Activated T-helper 1 cell treated with anti-CD3 and anti-CD28 coated beads, Interleukin-2, amount 50 U/mL, for 16 hours (primary cell): ENCODE results near the gene LRRC14B.
"Not testable (repeated sequence)": the region's sequence is repeated elsewhere in the genome, so short reads cannot be mapped to it uniquely, and the experiment has no call there.

Experiments used
- DNase-seq, 2 donors: peaks; one replicate each; pipeline ENCODE4 v3.0.0-alpha.2; 2020; ENCODE audit warnings: low read depth in 1 of 2, low spot score in 1 of 2

LRRC14B gene

DNA sequence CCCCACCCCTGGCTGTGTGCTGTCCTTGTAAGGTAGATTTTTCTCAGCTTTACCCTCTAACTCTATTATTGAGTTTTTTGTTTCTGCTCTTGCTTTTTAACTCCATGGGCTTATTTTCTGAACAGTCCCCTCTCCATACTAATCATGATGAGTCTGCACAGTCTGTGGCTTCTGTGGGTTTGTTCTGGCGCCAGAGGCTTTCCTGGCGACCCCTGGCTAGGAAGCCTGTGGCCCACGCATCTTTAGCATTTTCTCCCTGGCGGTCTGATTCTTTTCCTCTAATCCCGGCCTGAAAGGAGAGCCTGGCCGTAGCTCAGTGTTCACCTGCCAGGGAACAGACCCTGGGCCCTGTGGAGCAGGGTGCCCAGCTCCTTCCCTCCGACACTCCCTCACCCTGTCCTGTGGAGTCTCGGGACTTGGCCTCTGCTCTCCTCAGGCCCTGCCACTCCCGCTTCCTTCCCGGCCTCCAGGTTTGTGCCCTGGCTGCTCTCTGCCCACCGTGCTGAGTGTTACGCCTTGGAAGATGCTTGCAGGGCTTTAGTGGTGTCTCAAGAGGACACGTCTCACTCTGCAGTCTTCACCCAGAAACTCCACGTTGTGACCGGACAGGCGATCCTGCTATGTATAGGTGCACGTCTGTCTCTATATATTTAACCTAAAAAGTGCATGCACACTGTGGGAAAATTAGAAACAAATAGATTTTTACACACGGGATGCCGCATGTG is 31.7 kb upstream of the LRRC14B start:
- no peak for DNase-seq

DNA sequence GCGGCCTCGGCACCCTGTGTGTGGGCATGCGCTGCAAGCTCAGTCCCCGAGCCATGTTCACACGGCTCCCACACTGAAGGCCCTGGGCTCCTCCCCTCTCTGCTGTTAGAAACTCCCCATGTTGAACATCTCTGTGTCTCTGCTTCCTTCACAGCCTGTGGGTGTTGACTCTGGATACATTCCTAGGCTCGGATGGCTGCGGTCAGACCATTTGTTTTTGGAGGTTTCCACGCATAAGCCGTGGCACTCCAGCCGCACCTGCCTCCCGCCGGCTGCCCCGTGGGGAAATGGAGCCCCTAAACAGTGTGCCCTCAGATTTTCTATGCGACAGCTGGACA is 31.2 kb upstream of the LRRC14B start:
- no peak for DNase-seq

DNA sequence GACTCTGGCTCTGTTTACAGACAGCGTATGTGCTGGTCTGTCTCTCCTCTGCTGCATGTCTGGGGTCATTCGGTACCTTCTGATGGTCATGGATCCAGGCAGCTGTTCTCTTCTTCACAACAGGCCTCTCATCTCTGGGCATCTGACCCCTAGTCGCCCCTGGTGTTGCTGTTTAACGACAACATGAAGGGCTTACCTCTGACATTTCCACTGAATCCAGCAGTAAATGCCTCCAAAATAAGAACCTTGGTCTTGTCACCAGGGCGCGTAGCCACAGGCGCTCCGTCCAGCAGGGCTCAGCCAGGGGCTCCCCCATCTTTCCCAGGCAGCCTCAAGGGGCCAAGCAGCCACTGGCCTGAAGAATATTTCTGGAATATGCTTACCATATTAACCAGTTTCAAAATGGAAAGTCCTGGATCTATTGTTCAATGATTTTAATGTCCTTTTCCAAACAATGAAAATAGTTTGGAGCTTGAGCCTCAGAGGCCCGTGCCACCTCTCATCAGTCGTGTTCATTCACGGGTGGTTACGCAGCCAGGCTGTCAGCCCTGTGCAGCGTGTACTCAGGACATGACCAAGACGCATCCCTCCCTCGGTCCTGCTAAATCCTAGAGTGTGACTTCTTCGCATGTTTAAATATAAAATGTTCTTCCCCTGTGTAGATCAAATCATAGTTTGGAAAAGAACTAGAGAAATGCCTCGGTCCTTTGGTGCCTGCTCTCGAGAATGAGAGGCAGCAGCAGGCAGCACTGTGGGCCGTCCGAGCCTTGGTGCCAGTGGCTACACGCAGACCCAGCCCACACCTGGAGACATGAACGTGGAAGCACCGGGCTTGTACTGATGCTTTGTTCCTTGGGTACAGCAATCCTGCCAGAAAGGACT is 30.1 kb upstream of the LRRC14B start:
- DNase-seq = no peak

GRCh38 chr5:161803-162110 is 29.5 kb upstream of the LRRC14B start:
- DNase-seq = no peak

- no peak for DNase-seq
These were observed 29.1 kb upstream of the LRRC14B start for GRCh38 chr5:162190-162564.

DNA sequence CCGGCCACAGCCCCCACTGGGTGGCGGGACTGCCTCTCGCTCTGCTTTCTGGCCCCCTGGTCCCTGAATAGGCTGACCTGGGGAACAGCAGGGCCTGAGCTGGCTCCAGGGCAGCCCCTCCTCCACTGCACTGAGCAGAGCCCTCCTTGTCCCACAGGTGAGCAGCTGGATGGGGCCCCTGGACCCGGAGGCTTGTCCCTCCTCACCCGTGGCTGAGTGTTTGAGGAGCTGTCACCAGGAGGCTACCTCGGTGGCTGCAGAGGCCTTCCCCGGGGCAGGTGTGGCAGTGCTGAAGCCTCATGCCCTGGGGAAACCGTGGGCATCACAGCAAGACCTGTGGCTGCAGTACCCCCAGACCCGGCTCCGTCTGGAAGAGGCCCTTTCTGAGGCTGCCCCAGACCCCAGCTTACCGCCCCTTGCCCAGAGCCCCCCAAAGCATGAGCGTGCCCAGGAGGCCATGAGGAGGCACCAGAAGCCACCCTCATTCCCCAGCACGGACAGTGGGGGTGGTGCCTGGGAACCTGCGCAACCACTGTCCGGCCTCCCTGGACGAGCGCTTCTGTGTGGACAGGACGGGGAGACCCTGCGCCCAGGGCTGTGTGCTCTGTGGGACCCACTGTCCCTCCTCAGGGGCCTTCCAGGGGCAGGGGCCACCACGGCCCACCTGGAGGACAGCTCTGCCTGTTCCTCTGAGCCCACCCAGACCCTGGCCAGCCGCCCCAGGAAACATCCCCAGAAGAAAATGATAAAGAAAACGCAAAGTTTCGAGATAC is 28.5 kb upstream of the LRRC14B start:
- DNase-seq = no peak

GRCh38 chr5:163338-163620 is 28.0 kb upstream of the LRRC14B start:
- DNase-seq = no peak

DNA sequence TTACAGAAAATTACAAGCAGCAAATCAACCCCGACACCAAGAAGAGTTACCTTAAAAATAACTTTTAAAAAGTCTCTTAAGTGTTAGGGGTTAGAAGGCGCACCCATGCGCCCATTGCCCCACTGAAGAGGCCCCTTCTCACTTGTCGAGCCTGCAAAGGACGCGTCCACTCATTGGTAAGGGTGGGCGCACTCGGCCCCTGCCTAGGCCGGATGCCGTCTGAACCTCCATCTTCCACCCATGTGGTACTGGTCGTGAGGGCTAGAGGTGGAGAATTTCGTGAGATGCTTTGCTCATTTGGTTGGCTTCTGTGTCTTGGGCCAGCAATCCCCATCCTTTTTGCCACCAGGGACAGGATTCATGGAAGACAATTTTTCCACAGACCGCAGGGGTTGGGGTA is 27.5 kb upstream of the LRRC14B start:
- DNase-seq = no peak

- no peak for DNase-seq
These were observed 27.1 kb upstream of the LRRC14B start for GRCh38 chr5:164244-164643.

GRCh38 chr5:164783-165182 is 26.5 kb upstream of the LRRC14B start:
- not testable (repeated sequence) for DNase-seq

DNA sequence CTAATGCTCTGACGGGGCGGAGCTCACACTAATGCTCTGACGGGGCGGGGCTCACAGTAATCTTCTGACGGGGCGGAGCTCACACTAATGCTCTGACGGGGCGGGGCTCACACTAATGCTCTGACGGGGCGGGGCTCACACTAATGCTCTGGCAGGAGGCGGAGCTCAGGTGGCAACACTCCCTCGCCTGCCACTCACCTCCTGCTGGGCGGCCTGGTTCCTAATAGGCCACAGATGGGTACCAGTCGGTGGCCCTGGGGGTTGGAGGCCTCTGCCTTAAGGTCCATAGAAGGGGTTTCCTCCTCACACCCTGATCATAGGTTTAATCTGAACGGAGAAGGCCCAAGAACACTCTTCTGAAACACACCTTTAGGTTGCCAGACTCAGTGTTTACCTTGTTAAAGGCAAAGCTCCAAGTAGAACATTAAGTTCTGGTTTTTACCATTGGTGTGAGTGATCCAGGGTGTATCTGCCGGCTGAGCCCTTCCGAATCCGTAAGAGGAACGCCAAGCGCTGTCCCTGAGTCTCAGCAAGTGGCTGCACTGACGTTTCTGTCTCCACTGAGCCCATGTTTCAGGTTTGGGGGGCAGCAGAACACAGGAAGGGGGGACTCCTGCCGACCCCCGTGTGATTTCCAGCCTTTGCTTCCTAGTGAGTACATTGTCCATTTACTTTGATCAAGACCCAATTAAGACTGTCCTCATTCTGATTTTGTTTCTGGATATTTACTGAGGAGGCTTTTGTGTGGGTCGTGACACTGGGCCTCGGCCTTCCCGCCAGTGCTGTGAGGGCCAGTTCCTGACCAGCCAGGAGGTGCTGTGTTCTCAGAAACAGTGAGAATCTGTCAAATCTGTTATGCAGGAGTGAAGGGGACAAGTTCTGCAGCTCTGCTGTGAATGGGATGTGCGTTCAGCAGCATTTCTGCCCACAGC is 24.6 kb upstream of the LRRC14B start:
- no peak for DNase-seq

- no peak for DNase-seq
These were observed 23.8 kb upstream of the LRRC14B start for GRCh38 chr5:167511-167910.

DNA sequence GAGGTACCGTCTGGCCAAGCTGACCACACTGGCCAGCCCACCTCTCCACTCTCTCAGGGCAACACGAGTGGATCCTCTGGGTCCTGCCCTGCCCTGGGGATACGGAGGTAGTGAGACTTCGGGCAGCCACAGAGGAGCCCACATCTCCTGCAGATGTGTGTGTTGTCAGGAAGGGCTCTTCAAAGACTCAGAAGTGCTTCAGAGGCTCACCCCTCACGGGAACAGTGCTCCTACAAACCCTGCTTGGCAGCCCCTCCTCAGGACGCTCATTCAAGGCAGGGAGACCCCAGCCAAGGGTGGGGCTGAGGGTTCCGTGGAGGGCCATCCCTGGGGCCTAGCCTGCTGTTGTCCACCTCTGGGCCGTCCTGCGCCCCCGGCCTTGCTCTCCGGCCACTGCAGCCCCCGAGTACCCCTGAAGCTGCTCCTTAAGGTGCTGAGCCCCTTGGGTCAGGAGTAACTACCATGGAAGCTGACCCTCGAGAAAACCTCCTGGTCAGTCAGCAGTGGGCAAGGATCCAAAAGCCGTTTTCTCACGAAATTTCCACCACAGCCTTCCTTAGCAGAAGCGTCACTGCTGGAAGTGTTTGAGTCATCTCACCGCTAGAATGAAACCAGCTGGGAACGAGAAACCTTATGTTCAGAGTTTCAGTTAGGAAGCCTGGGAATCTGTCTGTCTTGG is 23.2 kb upstream of the LRRC14B start:
- no peak for DNase-seq

- no peak for DNase-seq
These were observed 22.1 kb upstream of the LRRC14B start for GRCh38 chr5:169071-169727.

DNA sequence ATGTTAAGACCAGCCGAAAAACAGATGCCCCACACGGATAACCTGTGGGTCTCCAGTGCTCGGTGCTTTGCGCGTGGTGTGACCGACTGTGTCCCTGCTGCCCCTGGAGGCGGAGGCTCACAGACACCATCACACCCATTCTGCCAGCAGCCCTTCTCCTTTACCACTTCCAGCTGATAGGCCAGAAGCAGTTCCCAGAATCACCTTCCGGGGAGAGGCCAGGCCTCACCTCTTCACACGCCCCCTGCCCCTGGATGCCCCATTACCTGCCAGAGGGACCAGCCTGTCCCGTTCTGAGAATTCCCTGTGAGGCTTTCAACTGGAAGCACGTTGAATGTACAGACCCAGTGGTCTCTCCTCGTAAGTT is 21.6 kb upstream of the LRRC14B start:
- no peak for DNase-seq

DNA sequence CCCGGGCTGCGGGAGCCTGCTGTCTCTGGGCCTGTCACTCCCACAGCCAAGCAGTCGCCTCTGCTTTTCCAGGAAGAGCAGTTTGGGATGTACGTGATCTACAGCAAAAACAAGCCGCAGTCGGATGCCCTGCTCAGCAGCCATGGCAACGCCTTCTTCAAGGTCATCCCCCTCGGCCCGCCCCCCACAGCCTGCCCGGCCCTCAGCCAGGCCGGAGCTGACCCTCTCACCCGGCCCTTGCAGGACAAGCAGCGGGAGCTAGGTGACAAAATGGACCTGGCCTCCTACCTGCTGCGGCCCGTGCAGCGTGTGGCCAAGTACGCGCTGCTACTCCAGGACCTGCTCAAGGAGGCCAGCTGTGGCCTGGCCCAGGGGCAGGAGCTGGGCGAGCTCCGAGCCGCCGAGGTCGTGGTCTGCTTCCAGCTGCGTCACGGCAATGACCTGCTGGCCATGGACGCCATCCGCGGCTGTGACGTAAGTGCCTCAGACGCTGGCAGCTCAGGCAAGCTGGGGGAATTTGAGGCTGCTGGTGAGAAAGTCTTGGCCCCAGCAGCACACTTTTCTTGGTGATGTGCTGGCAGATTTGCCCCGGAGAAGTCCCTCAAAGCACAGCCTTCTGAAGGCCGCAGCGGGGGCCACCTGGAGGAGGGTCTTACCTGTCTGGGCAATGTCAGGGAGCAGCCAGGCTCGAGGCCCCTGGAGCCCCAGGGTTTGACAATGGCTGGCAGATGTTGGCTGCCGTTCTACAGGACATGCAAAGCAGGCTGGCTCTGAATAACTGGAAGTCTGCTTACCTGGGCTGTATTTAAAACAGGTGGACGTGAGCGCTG is 20.1 kb upstream of the LRRC14B start:
- no peak for DNase-seq

DNA sequence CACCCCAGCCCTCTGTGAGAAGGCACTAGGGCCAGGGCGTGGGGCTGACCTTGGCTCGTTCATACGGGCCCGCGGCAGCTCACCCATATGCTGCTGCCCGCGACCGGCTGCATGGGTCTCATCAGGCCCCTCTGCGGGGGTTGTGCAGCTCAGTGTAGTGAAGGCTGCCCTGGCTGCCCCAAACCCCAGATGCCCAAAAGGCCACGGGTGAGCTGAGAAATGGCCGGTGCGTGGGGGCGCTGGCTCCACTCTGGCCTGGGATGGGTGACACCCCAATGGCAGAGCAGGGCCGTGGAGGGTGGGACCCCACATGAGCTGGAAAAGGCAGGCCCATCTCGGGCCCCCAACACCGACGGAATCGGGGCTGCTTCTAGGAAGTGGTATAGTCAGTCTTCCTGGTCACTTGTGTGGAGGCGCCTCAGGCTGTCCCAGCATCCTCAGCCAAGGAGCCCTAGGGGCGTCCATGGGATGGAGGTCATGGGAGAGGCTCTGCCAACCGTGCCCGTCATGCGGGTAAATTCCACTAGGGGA is 19.4 kb upstream of the LRRC14B start:
- DNase-seq = no peak

DNA sequence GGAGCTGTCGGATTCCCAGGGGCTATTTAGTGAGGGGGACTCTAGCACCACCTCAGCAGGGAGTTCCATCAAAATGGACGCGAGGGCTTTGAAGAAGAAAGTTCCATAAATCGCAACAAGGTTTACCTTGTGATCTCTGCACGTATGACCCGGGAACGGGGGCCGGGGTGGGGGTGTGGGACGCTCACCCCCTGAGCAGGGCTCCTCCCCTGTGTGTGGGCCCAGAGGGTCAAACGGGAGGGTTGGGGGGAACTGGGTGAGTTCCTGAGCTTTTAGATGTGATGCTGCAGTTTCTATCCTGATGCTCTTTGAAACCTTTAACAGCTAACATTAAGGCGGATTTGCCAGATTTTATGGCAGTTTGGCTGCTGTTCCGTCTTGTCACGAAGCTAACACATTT is 18.9 kb upstream of the LRRC14B start:
- no peak for DNase-seq

DNA sequence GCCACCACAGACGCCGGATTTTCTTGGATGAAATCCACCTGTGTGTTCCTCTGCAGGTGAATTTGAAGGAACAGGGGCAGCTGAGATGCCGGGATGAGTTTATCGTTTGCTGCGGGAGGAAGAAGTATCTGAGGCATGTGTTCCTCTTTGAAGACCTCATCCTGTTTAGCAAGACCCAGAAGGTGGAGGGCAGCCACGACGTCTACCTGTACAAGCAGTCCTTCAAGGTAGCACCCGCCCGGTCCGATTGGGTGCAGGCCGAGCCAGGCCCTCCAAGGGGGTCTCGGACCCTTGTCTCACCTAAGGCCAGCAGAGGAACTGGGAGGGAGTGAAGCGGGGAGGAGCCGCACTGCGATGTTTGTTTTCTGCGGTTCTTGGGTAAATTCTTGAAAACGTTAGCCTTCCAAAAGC is 18.4 kb upstream of the LRRC14B start:
- DNase-seq = no peak
